ENCODE results near the gene ACTG1. TPM values are rescaled to one million over a fixed set of nuclear protein-coding genes. Genes with fewer than 3 reads are reported as not detected.

Gene ACTG1
- total and polyA plus RNA-seq, 2 of the 13 experiments (the other 11 are each of a cell fraction or from before 2014, with no cell fraction given) = 973 to 1,138 TPM

- TF ChIP-seq ZBED4 (CRISPR knock-in tag; IDR thresholded peaks at IDR 0.05; ENCODE audit: borderline replicate concordance) (no peak), ZNF512 (CRISPR knock-in tag; IDR thresholded peaks at IDR 0.05) (no peak), ARID3A (IDR thresholded peaks at IDR 0.05; ENCODE audit: low read depth, low read length) (no peak), ZNF350 (CRISPR knock-in tag; IDR thresholded peaks at IDR 0.05; ENCODE audit: borderline replicate concordance, low read depth) (no peak), CREB3 (CRISPR knock-in tag; IDR thresholded peaks at IDR 0.05) (no peak), HCFC1 (IDR thresholded peaks at IDR 0.05; ENCODE audit: low read depth, low read length) (no peak), ZNF687 (CRISPR knock-in tag; IDR thresholded peaks at IDR 0.05) (no peak), THRA (CRISPR knock-in tag; IDR thresholded peaks at IDR 0.05; ENCODE audit: borderline replicate concordance) (no peak), ZNF737 (CRISPR knock-in tag; IDR thresholded peaks at IDR 0.05; ENCODE audit: borderline replicate concordance) (no peak), NFIC (IDR thresholded peaks at IDR 0.05; ENCODE audit: low read length) (no peak), ZNF775 (CRISPR knock-in tag; IDR thresholded peaks at IDR 0.05; ENCODE audit: borderline replicate concordance) (no peak), ZFP41 (CRISPR knock-in tag; IDR thresholded peaks at IDR 0.05; ENCODE audit: borderline replicate concordance) (no peak), SETDB1 (CRISPR knock-in tag; IDR thresholded peaks at IDR 0.05; ENCODE audit: borderline replicate concordance) (no peak)
Measured at GRCh38 chr17:81509972-81510784, 2.4 kb downstream of the ACTG1 start (continued).
